SJSA1 (cell line): Measurements from ENCODE around the gene RAP1GAP2. TPM values are rescaled to one million over a fixed set of nuclear protein-coding genes. Genes with fewer than 3 reads are reported as not detected.

Experiments used
- DNase-seq, 2 experiments: peaks; one replicate each; pipeline ENCODE4 v3.0.0-alpha.2; 2015 to 2020; ENCODE audit warnings: low spot score in 2 of 2, low read depth in 1 of 2
- H3K27ac ChIP-seq: fragments of 250-450 bp; sonication (Bioruptor Pico); 2 replicates; pipeline ENCODE4 v1.5.1; 2020; ENCODE audit warnings: mild to moderate bottlenecking, moderate library complexity
- H3K27me3 ChIP-seq: fragments of 250-450 bp; sonication (Bioruptor Pico); replicated peaks from 2 replicates; pipeline ENCODE4 v1.5.1; 2020; ENCODE audit warnings: mild to moderate bottlenecking, moderate library complexity
- H3K36me3 ChIP-seq: fragments of 250-450 bp; sonication (Bioruptor Pico); 2 replicates; pipeline ENCODE4 v1.5.1; 2020; ENCODE audit warnings: mild to moderate bottlenecking
- H3K4me1 ChIP-seq: fragments of 250-450 bp; sonication (Bioruptor Pico); replicated peaks from 2 replicates; pipeline ENCODE4 v1.6.1; 2021; ENCODE audit warnings: mild to moderate bottlenecking
- H3K4me3 ChIP-seq: fragments of 250-450 bp; sonication (Bioruptor Pico); 2 replicates; pipeline ENCODE4 v1.5.1; 2020; ENCODE audit warnings: mild to moderate bottlenecking
- H3K9me3 ChIP-seq: fragments of 250-450 bp; sonication (Bioruptor Pico); replicated peaks from 2 replicates; pipeline ENCODE4 v1.5.1; 2020; ENCODE audit warnings: mild to moderate bottlenecking
- total RNA-seq: library from RNA; depleted of rRNA; stranded (reverse); fragments of >200 nt; shearing (Covaris generic); gene quantifications from 2 replicates; pipeline ENCODE4 v1.2.3, GENCODE V29; 2014

The RAP1GAP2 gene
- total RNA-seq, 1 experiment from 2014 or later = 2.9 TPM

GRCh38 chr17:2912754-2913153 is 116.5 kb downstream of the RAP1GAP2 start:
- no peak for DNase-seq
- no peaks in the 10 kb centered on the region for H3K36me3 ChIP-seq
- H3K27ac ChIP-seq = no peak overlapping the region

GRCh38 chr17:2916461-2916860 is 120.2 kb downstream of the RAP1GAP2 start:
- no peak for DNase-seq
- Histone ChIP-seq H3K27me3 (no peaks in the 10 kb centered on the region), H3K4me3 (no peak overlapping the region), H3K4me1 (no peaks in the 10 kb centered on the region), H3K27ac (no peak overlapping the region), H3K9me3 (no peaks in the 10 kb centered on the region), H3K36me3 (no peaks in the 10 kb centered on the region)

More at GRCh38 chr17:2912754-2913153, 116.5 kb downstream of the RAP1GAP2 start:
- Histone ChIP-seq H3K4me1 (no peaks in the 10 kb centered on the region), H3K4me3 (no peak overlapping the region), H3K27me3 (no peaks in the 10 kb centered on the region), H3K9me3 (no peaks in the 10 kb centered on the region)

- Histone ChIP-seq H3K4me3 (no peak overlapping the region), H3K4me1 (no peaks in the 10 kb centered on the region), H3K9me3 (no peaks in the 10 kb centered on the region), H3K27ac (no peak overlapping the region), H3K27me3 (no peaks in the 10 kb centered on the region), H3K36me3 (no peaks in the 10 kb centered on the region)
- no peak for DNase-seq
Measured at GRCh38 chr17:2921443-2921842, 125.2 kb downstream of the RAP1GAP2 start.

- Histone ChIP-seq H3K36me3 (no peaks in the 10 kb centered on the region), H3K27ac (no peak overlapping the region), H3K4me3 (no peak overlapping the region), H3K4me1 (no peaks in the 10 kb centered on the region), H3K9me3 (no peaks in the 10 kb centered on the region), H3K27me3 (no peaks in the 10 kb centered on the region)
- DNase-seq = no peak
Measured at GRCh38 chr17:2924211-2924610, 128.0 kb downstream of the RAP1GAP2 start.

- Histone ChIP-seq H3K9me3 (no peaks in the 10 kb centered on the region), H3K4me1 (no peaks in the 10 kb centered on the region), H3K27me3 (no peaks in the 10 kb centered on the region), H3K4me3 (no peak overlapping the region), H3K27ac (no peak overlapping the region), H3K36me3 (no peaks in the 10 kb centered on the region)
- DNase-seq = no peak
Measured at GRCh38 chr17:2925011-2925410, 128.8 kb downstream of the RAP1GAP2 start.

- no peaks in the 10 kb centered on the region for H3K9me3 ChIP-seq
- no peaks in the 10 kb centered on the region for H3K4me1 ChIP-seq
- no peaks in the 10 kb centered on the region for H3K27me3 ChIP-seq
- no peaks in the 10 kb centered on the region for H3K36me3 ChIP-seq
- no peak for DNase-seq
- no peak overlapping the region for H3K4me3 ChIP-seq
- no peak overlapping the region for H3K27ac ChIP-seq
Measured at GRCh38 chr17:2926019-2926650, 129.9 kb downstream of the RAP1GAP2 start.

- Histone ChIP-seq H3K4me1 (no peaks in the 10 kb centered on the region), H3K9me3 (no peaks in the 10 kb centered on the region), H3K27ac (no peak overlapping the region), H3K36me3 (no peaks in the 10 kb centered on the region), H3K27me3 (no peaks in the 10 kb centered on the region), H3K4me3 (no peak overlapping the region)
- DNase-seq = no peak
Measured at GRCh38 chr17:2928294-2928890, 132.2 kb downstream of the RAP1GAP2 start.

GRCh38 chr17:2929881-2930533 is 133.8 kb downstream of the RAP1GAP2 start:
- no peak overlapping the region for H3K27ac ChIP-seq
- H3K4me1 ChIP-seq = no peaks in the 10 kb centered on the region
- H3K4me3 ChIP-seq = no peak overlapping the region
- DNase-seq = peak in 1 of 2 experiments; percentile 11
- no peaks in the 10 kb centered on the region for H3K27me3 ChIP-seq
- no peaks in the 10 kb centered on the region for H3K9me3 ChIP-seq
- no peaks in the 10 kb centered on the region for H3K36me3 ChIP-seq

GRCh38 chr17:2931876-2932275 is 135.6 kb downstream of the RAP1GAP2 start:
- Histone ChIP-seq H3K36me3 (no peaks in the 10 kb centered on the region), H3K9me3 (no peaks in the 10 kb centered on the region), H3K27ac (no peak overlapping the region), H3K4me1 (no peaks in the 10 kb centered on the region), H3K4me3 (no peak overlapping the region), H3K27me3 (no peaks in the 10 kb centered on the region)
- no peak for DNase-seq

- no peak for DNase-seq
- Histone ChIP-seq H3K9me3 (no peaks in the 10 kb centered on the region), H3K27me3 (no peaks in the 10 kb centered on the region), H3K27ac (no peak overlapping the region), H3K4me3 (no peak overlapping the region), H3K36me3 (no peaks in the 10 kb centered on the region), H3K4me1 (no peaks in the 10 kb centered on the region; the same call in 1 of the 2 replicates)
Measured at GRCh38 chr17:2932946-2933345, 136.7 kb downstream of the RAP1GAP2 start.

- Histone ChIP-seq H3K27me3 (no peaks in the 10 kb centered on the region), H3K36me3 (no peaks in the 10 kb centered on the region), H3K4me1 (no peaks in the 10 kb centered on the region; the same call in 1 of the 2 replicates), H3K4me3 (no peak overlapping the region), H3K9me3 (no peaks in the 10 kb centered on the region), H3K27ac (no peak overlapping the region)
- no peak for DNase-seq
Measured at GRCh38 chr17:2933606-2934005, 137.4 kb downstream of the RAP1GAP2 start.

GRCh38 chr17:2935632-2936031 is 139.4 kb downstream of the RAP1GAP2 start:
- no peaks in the 10 kb centered on the region for H3K36me3 ChIP-seq
- no peak for DNase-seq
- H3K27me3 ChIP-seq = no peaks in the 10 kb centered on the region
- no peak overlapping the region for H3K4me3 ChIP-seq
- no peak overlapping the region for H3K27ac ChIP-seq
- no peaks in the 10 kb centered on the region for H3K9me3 ChIP-seq
- no peaks in the 10 kb centered on the region; the same call in 1 of the 2 replicates for H3K4me1 ChIP-seq

- H3K36me3 ChIP-seq = no peaks in the 10 kb centered on the region
- H3K9me3 ChIP-seq = no peaks in the 10 kb centered on the region
- no peaks in the 10 kb centered on the region; the same call in 1 of the 2 replicates for H3K4me1 ChIP-seq
- no peak for DNase-seq
- H3K27me3 ChIP-seq = no peaks in the 10 kb centered on the region
- H3K27ac ChIP-seq = no peak overlapping the region
- H3K4me3 ChIP-seq = no peak overlapping the region
Measured at GRCh38 chr17:2936351-2936750, 140.1 kb downstream of the RAP1GAP2 start.

- Histone ChIP-seq H3K4me3 (no peak overlapping the region), H3K36me3 (no peaks in the 10 kb centered on the region), H3K27ac (no peak overlapping the region), H3K27me3 (no peaks in the 10 kb centered on the region), H3K4me1 (no peaks in the 10 kb centered on the region; the same call in 1 of the 2 replicates), H3K9me3 (no peaks in the 10 kb centered on the region)
- no peak for DNase-seq
Measured at GRCh38 chr17:2936771-2937321, 140.6 kb downstream of the RAP1GAP2 start.
